Tibial nerve (tissue), 4 donors: ENCODE data around the gene RASAL2.

ENCODE experiments used
- EP300 ChIP-seq, 2 donors: sonication (generic); formaldehyde crosslinking; IDR thresholded peaks; one replicate each; pipeline ENCODE4 v1.6.1; 2017; ENCODE audit warnings: antibody characterized with exemption in 2 of 2, mild to moderate bottlenecking in 1 of 2
- POLR2A ChIP-seq, 2 donors: fragments of 450-650 bp; IDR thresholded peaks; one replicate each; pipeline ENCODE4 v1.6.1; 2017; ENCODE audit warnings: antibody characterized with exemption in 2 of 2, mild to moderate bottlenecking in 2 of 2, moderate library complexity in 2 of 2
- TF ChIP-seq, protein P1 (sequence below), 5 experiments: fragments of 200-600 bp in 3 of 5; fragments of 450-650 bp in 2 of 5; sonication (generic) in 3 of 5; IDR thresholded peaks; one replicate each; pipeline ENCODE4 v1.5.1; 2016 to 2019; ENCODE audit warnings: antibody characterized with exemption in 5 of 5, mild to moderate bottlenecking in 3 of 5, moderate library complexity in 2 of 5

DNA sequence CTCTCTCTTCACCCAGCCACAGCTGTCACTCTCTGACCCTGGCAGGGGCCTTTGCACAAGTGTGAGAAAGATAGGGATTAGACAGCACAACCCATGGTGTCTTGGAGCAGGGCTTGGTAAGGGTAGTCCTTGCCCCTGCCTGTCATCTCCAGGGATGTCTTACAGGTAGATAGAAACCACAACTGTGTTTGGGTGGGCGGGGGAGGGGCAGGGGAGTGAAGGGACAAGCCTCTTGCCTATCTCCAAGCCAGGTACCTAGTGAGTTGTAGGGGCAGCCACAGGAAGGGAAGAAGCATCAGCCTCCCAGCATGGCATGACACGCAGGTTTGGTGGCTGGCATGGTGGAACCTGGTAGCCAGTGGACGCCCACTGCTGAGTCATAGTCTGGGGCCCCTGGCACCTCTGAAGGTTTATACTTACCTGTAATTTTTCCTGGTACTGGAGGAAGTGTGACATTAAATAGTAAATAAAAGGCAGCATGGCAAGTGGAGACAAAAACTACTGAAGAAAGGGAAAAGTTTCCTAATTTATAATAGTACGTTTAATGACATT lies 305.3 kb downstream of the RASAL2 start:
- TF ChIP-seq, protein P1, sequence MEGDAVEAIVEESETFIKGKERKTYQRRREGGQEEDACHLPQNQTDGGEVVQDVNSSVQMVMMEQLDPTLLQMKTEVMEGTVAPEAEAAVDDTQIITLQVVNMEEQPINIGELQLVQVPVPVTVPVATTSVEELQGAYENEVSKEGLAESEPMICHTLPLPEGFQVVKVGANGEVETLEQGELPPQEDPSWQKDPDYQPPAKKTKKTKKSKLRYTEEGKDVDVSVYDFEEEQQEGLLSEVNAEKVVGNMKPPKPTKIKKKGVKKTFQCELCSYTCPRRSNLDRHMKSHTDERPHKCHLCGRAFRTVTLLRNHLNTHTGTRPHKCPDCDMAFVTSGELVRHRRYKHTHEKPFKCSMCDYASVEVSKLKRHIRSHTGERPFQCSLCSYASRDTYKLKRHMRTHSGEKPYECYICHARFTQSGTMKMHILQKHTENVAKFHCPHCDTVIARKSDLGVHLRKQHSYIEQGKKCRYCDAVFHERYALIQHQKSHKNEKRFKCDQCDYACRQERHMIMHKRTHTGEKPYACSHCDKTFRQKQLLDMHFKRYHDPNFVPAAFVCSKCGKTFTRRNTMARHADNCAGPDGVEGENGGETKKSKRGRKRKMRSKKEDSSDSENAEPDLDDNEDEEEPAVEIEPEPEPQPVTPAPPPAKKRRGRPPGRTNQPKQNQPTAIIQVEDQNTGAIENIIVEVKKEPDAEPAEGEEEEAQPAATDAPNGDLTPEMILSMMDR (IDR thresholded peaks at IDR 0.05), result no peak
- TF ChIP-seq POLR2A (IDR thresholded peaks at IDR 0.05) (no peak), EP300 (IDR thresholded peaks at IDR 0.05) (no peak)
